Neural cell (in vitro differentiated cells): Measurements from ENCODE around the gene PRDM11. TPM values are rescaled to one million over a fixed set of nuclear protein-coding genes. Genes with fewer than 3 reads are reported as not detected.

Source experiments
- H2AFZ ChIP-seq: fragments of 200-600, 300-800 bp; sonication (generic), shearing (Covaris generic); 2 replicates; pipeline ENCODE4 v1.6.0; 2014; ENCODE audit warnings: low read depth, mild to moderate bottlenecking, antibody characterized with exemption, low read length, moderate library complexity
- H3F3A ChIP-seq: fragments of 200-600 bp; shearing (Covaris generic); 2 replicates; pipeline ENCODE4 v1.6.1; 2016; ENCODE audit warnings: mild to moderate bottlenecking, moderate library complexity, mixed read lengths, antibody characterized with exemption, low read length; ENCODE audit not compliant: insufficient read depth, poor library complexity, severe bottlenecking
- H3K27ac ChIP-seq: fragments of 200-600, 300-800 bp; sonication (generic), shearing (Covaris generic); 2 replicates; pipeline ENCODE4 v1.5.1; 2014; ENCODE audit warnings: mild to moderate bottlenecking, low read length, moderate library complexity
- H3K27me3 ChIP-seq: fragments of 300-800, 200-600 bp; sonication (generic), shearing (Covaris generic); 2 replicates; pipeline ENCODE4 v1.6.0; 2014; ENCODE audit warnings: mild to moderate bottlenecking, low read depth, low read length, moderate library complexity; ENCODE audit not compliant: insufficient read depth
- H3K36me3 ChIP-seq: fragments of 300-800, 200-600 bp; sonication (generic), shearing (Covaris generic); 2 replicates; pipeline ENCODE4 v1.5.1; 2014; ENCODE audit warnings: mild to moderate bottlenecking, antibody characterized with exemption, low read length, moderate library complexity; ENCODE audit not compliant: insufficient read depth
- H3K4me2 ChIP-seq: fragments of 300-800, 200-600 bp; sonication (generic), shearing (Covaris generic); 2 replicates; pipeline ENCODE4 v1.6.0; 2014; ENCODE audit warnings: mild to moderate bottlenecking, low read length
- H3K4me3 ChIP-seq: fragments of 300-800, 200-600 bp; sonication (generic), shearing (Covaris generic); 2 replicates; pipeline ENCODE4 v1.5.1; 2014; ENCODE audit warnings: mild to moderate bottlenecking, low read length, moderate library complexity
- H3K79me2 ChIP-seq: fragments of 200-600 bp; shearing (Covaris generic); replicated peaks from 2 replicates; pipeline ENCODE4 v1.6.0; 2014; ENCODE audit warnings: mild to moderate bottlenecking, low read length, moderate library complexity; ENCODE audit not compliant: insufficient read depth
- H3K9ac ChIP-seq: fragments of 300-800, 200-600 bp; sonication (generic), shearing (Covaris generic); 2 replicates; pipeline ENCODE4 v1.6.1; 2016; ENCODE audit warnings: mild to moderate bottlenecking, low read length, mixed read lengths
- H3K9me2 ChIP-seq: fragments of 200-600 bp; shearing (Covaris generic); 2 replicates; pipeline ENCODE4 v1.6.1; 2016; ENCODE audit warnings: mild to moderate bottlenecking, low read length, mixed read lengths; ENCODE audit not compliant: insufficient read depth
- H3K9me3 ChIP-seq: fragments of 200-600, 300-800 bp; sonication (generic), shearing (Covaris generic); 2 replicates; pipeline ENCODE4 v1.6.1; 2016; ENCODE audit warnings: mild to moderate bottlenecking, mixed run types, low read length, moderate library complexity, mixed read lengths
- H4K20me1 ChIP-seq: fragments of 200-600 bp; shearing (Covaris generic); 2 replicates; pipeline ENCODE4 v1.6.1; 2016; ENCODE audit warnings: mild to moderate bottlenecking, mixed run types; ENCODE audit not compliant: insufficient read depth
- EP300 ChIP-seq: fragments of 450-650 bp; conservative IDR thresholded peaks from 2 replicates; pipeline ENCODE4 v1.6.1; 2014; ENCODE audit warnings: antibody characterized with exemption, mild to moderate bottlenecking, moderate library complexity; ENCODE audit not compliant: poor library complexity, severe bottlenecking
- EZH2 ChIP-seq: fragments of 200-600, 300-800 bp; shearing (Covaris generic), sonication (generic); IDR thresholded peaks from 2 replicates; pipeline ENCODE4 v1.6.1; 2014; ENCODE audit warnings: antibody characterized with exemption, low read length, borderline replicate concordance, mild to moderate bottlenecking; ENCODE audit not compliant: insufficient read depth, poor library complexity, severe bottlenecking
- MXI1 ChIP-seq: fragments of 450-650 bp; conservative IDR thresholded peaks from 2 replicates; pipeline ENCODE4 v1.6.1; 2014; ENCODE audit warnings: antibody characterized with exemption, mild to moderate bottlenecking; ENCODE audit not compliant: poor library complexity, severe bottlenecking
- POLR2AphosphoS5 ChIP-seq: IDR thresholded peaks from 2 replicates; pipeline ENCODE4 v1.6.1; 2012
- RAD21 ChIP-seq: fragments of 450-650 bp; conservative IDR thresholded peaks from 2 replicates; pipeline ENCODE4 v1.6.1; 2014; ENCODE audit warnings: antibody characterized with exemption, mild to moderate bottlenecking, moderate library complexity
- SMC3 ChIP-seq: fragments of 450-650 bp; conservative IDR thresholded peaks from 2 replicates; pipeline ENCODE4 v1.6.1; 2014; ENCODE audit warnings: antibody characterized with exemption, mild to moderate bottlenecking, moderate library complexity; ENCODE audit not compliant: poor library complexity
- TAF1 ChIP-seq: IDR thresholded peaks from 2 replicates; pipeline ENCODE4 v1.6.1; 2012; ENCODE audit warnings: low read depth
- polyA plus RNA-seq: library from polyadenylated mRNA; depleted of rRNA; stranded (reverse); fragments of >200 nt; gene quantifications from 2 replicates; pipeline ENCODE4 v1.2.3, GENCODE V29; 2014
- TF ChIP-seq, protein P1 (sequence below): IDR thresholded peaks from 2 replicates; pipeline ENCODE4 v1.6.1; 2012; ENCODE audit warnings: borderline replicate concordance
- TF ChIP-seq, protein P2 (sequence below): fragments of 450-650 bp; IDR thresholded peaks from 2 replicates; pipeline ENCODE4 v1.5.1; 2014; ENCODE audit warnings: antibody characterized with exemption, mild to moderate bottlenecking, moderate library complexity; ENCODE audit not compliant: poor library complexity, severe bottlenecking

PRDM11 gene
- polyA plus RNA-seq, 1 donor from 2014 or later: 2.0 TPM

GRCh38 chr11:45169310-45170072 is 23.1 kb downstream of the PRDM11 start:
- TF ChIP-seq EZH2: no peak
- TF ChIP-seq, protein P1, sequence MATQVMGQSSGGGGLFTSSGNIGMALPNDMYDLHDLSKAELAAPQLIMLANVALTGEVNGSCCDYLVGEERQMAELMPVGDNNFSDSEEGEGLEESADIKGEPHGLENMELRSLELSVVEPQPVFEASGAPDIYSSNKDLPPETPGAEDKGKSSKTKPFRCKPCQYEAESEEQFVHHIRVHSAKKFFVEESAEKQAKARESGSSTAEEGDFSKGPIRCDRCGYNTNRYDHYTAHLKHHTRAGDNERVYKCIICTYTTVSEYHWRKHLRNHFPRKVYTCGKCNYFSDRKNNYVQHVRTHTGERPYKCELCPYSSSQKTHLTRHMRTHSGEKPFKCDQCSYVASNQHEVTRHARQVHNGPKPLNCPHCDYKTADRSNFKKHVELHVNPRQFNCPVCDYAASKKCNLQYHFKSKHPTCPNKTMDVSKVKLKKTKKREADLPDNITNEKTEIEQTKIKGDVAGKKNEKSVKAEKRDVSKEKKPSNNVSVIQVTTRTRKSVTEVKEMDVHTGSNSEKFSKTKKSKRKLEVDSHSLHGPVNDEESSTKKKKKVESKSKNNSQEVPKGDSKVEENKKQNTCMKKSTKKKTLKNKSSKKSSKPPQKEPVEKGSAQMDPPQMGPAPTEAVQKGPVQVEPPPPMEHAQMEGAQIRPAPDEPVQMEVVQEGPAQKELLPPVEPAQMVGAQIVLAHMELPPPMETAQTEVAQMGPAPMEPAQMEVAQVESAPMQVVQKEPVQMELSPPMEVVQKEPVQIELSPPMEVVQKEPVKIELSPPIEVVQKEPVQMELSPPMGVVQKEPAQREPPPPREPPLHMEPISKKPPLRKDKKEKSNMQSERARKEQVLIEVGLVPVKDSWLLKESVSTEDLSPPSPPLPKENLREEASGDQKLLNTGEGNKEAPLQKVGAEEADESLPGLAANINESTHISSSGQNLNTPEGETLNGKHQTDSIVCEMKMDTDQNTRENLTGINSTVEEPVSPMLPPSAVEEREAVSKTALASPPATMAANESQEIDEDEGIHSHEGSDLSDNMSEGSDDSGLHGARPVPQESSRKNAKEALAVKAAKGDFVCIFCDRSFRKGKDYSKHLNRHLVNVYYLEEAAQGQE: no peak
- no peak for TF ChIP-seq RAD21
- TF ChIP-seq EP300: no peak
- TF ChIP-seq, protein P2, sequence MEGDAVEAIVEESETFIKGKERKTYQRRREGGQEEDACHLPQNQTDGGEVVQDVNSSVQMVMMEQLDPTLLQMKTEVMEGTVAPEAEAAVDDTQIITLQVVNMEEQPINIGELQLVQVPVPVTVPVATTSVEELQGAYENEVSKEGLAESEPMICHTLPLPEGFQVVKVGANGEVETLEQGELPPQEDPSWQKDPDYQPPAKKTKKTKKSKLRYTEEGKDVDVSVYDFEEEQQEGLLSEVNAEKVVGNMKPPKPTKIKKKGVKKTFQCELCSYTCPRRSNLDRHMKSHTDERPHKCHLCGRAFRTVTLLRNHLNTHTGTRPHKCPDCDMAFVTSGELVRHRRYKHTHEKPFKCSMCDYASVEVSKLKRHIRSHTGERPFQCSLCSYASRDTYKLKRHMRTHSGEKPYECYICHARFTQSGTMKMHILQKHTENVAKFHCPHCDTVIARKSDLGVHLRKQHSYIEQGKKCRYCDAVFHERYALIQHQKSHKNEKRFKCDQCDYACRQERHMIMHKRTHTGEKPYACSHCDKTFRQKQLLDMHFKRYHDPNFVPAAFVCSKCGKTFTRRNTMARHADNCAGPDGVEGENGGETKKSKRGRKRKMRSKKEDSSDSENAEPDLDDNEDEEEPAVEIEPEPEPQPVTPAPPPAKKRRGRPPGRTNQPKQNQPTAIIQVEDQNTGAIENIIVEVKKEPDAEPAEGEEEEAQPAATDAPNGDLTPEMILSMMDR: no peak
- no peak for TF ChIP-seq SMC3
- no peak for TF ChIP-seq POLR2AphosphoS5
- no peak for TF ChIP-seq TAF1
- no peak for TF ChIP-seq MXI1
- H3K36me3 ChIP-seq: no peaks in the 10 kb centered on the region
- H3K9me3 ChIP-seq: no peaks in the 10 kb centered on the region
- H3K9me2 ChIP-seq: no peaks in the 10 kb centered on the region
- H3K27me3 ChIP-seq: no peaks in the 10 kb centered on the region
- no peaks in the 10 kb centered on the region for H3K79me2 ChIP-seq
- no peaks in the 10 kb centered on the region for H4K20me1 ChIP-seq
- H3K4me2 ChIP-seq: no peak overlapping the region
- no peak overlapping the region for H2AFZ ChIP-seq
- H3K4me3 ChIP-seq: no peak overlapping the region
- H3K9ac ChIP-seq: no peak overlapping the region
- H3F3A ChIP-seq: no peaks in the 10 kb centered on the region
- H3K27ac ChIP-seq: no peak overlapping the region

- Histone ChIP-seq H3K36me3 (no peaks in the 10 kb centered on the region), H3K27me3 (no peaks in the 10 kb centered on the region), H3K9me2 (no peaks in the 10 kb centered on the region), H3K9me3 (no peaks in the 10 kb centered on the region), H3F3A (no peaks in the 10 kb centered on the region), H3K4me2 (no peak overlapping the region), H3K4me3 (no peak overlapping the region), H4K20me1 (no peaks in the 10 kb centered on the region), H2AFZ (no peak overlapping the region), H3K9ac (no peak overlapping the region), H3K27ac (no peak overlapping the region), H3K79me2 (no peaks in the 10 kb centered on the region)
- TF ChIP-seq SMC3 (no peak), POLR2AphosphoS5 (no peak), MXI1 (no peak), EZH2 (no peak), EP300 (no peak), TAF1 (no peak), RAD21 (no peak)
- TF ChIP-seq, protein P1: no peak
- TF ChIP-seq, protein P2: no peak
These were observed 24.0 kb downstream of the PRDM11 start for GRCh38 chr11:45170484-45170883.
